Measurements from ENCODE around the gene MATCAP1. TPM values are rescaled to one million over a fixed set of nuclear protein-coding genes. Genes with fewer than 3 reads are reported as not detected.
A peak's percentile ranks its signal among the peaks of the same experiment; 100 is the strongest.

The MATCAP1 gene
- total and polyA plus RNA-seq, 2 of the 13 experiments (the other 11 are each of a cell fraction or from before 2014, with no cell fraction given): 11.2 to 24.5 TPM

- TF ChIP-seq TBX2 (CRISPR knock-in tag; IDR thresholded peaks at IDR 0.05; ENCODE audit: borderline replicate concordance) (peak; percentile 68), ATF3 (CRISPR knock-in tag; IDR thresholded peaks at IDR 0.05) (0 out of 2 replicates have a peak, but pooled peaks have one; percentile 2), ZNF230 (CRISPR knock-in tag; IDR thresholded peaks at IDR 0.05) (0 out of 2 replicates have a peak, but pooled peaks have one; percentile 65), SUZ12 (IDR thresholded peaks at IDR 0.05; ENCODE audit: low read depth, low read length) (no peak), ZNF770 (CRISPR knock-in tag; IDR thresholded peaks at IDR 0.05) (0 out of 2 replicates have a peak, but pooled peaks have one; percentile 15), NFIB (CRISPR knock-in tag; IDR thresholded peaks at IDR 0.05; ENCODE audit: borderline replicate concordance) (no peak), ZNF800 (CRISPR knock-in tag; IDR thresholded peaks at IDR 0.05) (peak; percentile 91), ZNF329 (CRISPR knock-in tag; IDR thresholded peaks at IDR 0.05; ENCODE audit: low read depth) (no peak), ZNF407 (CRISPR knock-in tag; IDR thresholded peaks at IDR 0.05; ENCODE audit: not compliant biosample characterization) (peak; percentile 41), ZNF546 (CRISPR knock-in tag; conservative IDR thresholded peaks at IDR 0.05) (peak; percentile 80; the same call in 1 of the 2 replicates), CHCHD3 (CRISPR knock-in tag; IDR thresholded peaks at IDR 0.05) (0 out of 2 replicates have a peak, but pooled peaks have one; percentile 63), STAG1 (CRISPR knock-in tag; IDR thresholded peaks at IDR 0.05) (peak; percentile 3; the same call in 1 of the 2 replicates)
Observed at GRCh38 chr16:67150833-67151396, 32.8 kb downstream of the MATCAP1 start, which contains the start of gene B3GNT9 (continued).

All from HepG2 (cell line).